ENCODE results near the gene STT3B.

STT3B gene

GRCh38 chr3:31606453-31606852 is 73.7 kb downstream of the STT3B start:
- DNase-seq: no peak

- peak in 1 of 5 donors; percentile 9 for DNase-seq
Measured at GRCh38 chr3:31610700-31611275, 78.1 kb downstream of the STT3B start.

- DNase-seq: no peak
Measured at GRCh38 chr3:31613177-31613576, 80.5 kb downstream of the STT3B start.

GRCh38 chr3:31613654-31614053 is 80.9 kb downstream of the STT3B start:
- DNase-seq: no peak

GRCh38 chr3:31614162-31614921 is 81.6 kb downstream of the STT3B start:
- DNase-seq: no peak

- no peak for DNase-seq
Measured at GRCh38 chr3:31615071-31615875, 82.5 kb downstream of the STT3B start.

- no peak for DNase-seq
Measured at GRCh38 chr3:31616711-31617110, 84.0 kb downstream of the STT3B start.

- peak in 1 of 5 donors; percentile 20 for DNase-seq
Measured at GRCh38 chr3:31620656-31621055, 87.9 kb downstream of the STT3B start.

- no peak for DNase-seq
Measured at GRCh38 chr3:31621314-31621713, 88.6 kb downstream of the STT3B start.

GRCh38 chr3:31622636-31623288 is 90.0 kb downstream of the STT3B start:
- DNase-seq: no peak

GRCh38 chr3:31624083-31624709 is 91.5 kb downstream of the STT3B start:
- DNase-seq: no peak

- DNase-seq: no peak
Measured at GRCh38 chr3:31625358-31625757, 92.6 kb downstream of the STT3B start.

- no peak for DNase-seq
Measured at GRCh38 chr3:31629054-31629453, 96.3 kb downstream of the STT3B start.

GRCh38 chr3:31634476-31634875 is 101.8 kb downstream of the STT3B start:
- DNase-seq: no peak

- peak in 1 of 5 donors; percentile 68 for DNase-seq
Measured at GRCh38 chr3:31635545-31635944, 102.8 kb downstream of the STT3B start.

- no peak for DNase-seq
Measured at GRCh38 chr3:31636049-31636448, 103.3 kb downstream of the STT3B start.

GRCh38 chr3:31636694-31637442 is 104.1 kb downstream of the STT3B start:
- DNase-seq: peak in 1 of 5 donors; percentile 52

- no peak for DNase-seq
Measured at GRCh38 chr3:31639828-31640227, 107.1 kb downstream of the STT3B start.

GRCh38 chr3:31645256-31645655 is 112.5 kb downstream of the STT3B start:
- DNase-seq: no peak

- no peak for DNase-seq
Measured at GRCh38 chr3:31648286-31648968, 115.7 kb downstream of the STT3B start.

GRCh38 chr3:31652296-31652695 is 119.6 kb downstream of the STT3B start:
- no peak for DNase-seq

Data from T-helper 1 cell (primary cell).